HEK293 (cell line): ENCODE data around the gene DBN1.

Experiments used
- CTCF ChIA-PET: fragments of 350-600 bp; formaldehyde crosslinking; extraction: SDS; loops from one replicate; lab custom pipeline; 2021; ENCODE audit warnings: antibody characterized with exemption; lab: Yijun Ruan, JAX
- POLR2A ChIA-PET: fragments of 300-600 bp; formaldehyde crosslinking; extraction: SDS; loops from one replicate; lab custom pipeline; 2020; ENCODE audit warnings: antibody characterized with exemption, inconsistent platforms; lab: Yijun Ruan, JAX
- H3K27ac ChIP-seq: fragments of 200-500 bp; sonication (Bioruptor generic); 2 replicates; pipeline ENCODE4 v1.5.1; 2014; ENCODE audit warnings: low read depth, low read length, control low read depth, inconsistent platforms; ENCODE audit errors: extremely low read depth
- H3K36me3 ChIP-seq, 2 experiments: fragments of 200-500 bp in 1 of 2; sonication (Bioruptor generic) in 1 of 2; 1 replicate in 1 of 2; 2 replicates in 1 of 2; pipeline ENCODE4 v1.5.1; 2014 to 2017; ENCODE audit warnings: inconsistent platforms in 2 of 2, low read length in 2 of 2; ENCODE audit not compliant: control insufficient read depth in 2 of 2, insufficient read depth in 1 of 2
- H3K4me1 ChIP-seq: fragments of 200-500 bp; sonication (Bioruptor generic); 2 replicates; pipeline ENCODE4 v1.5.1; 2014; ENCODE audit warnings: mild to moderate bottlenecking, low read length, inconsistent platforms; ENCODE audit not compliant: control insufficient read depth, insufficient read depth
- H3K4me3 ChIP-seq: 2 replicates; pipeline ENCODE4 v1.5.1; 2011; ENCODE audit warnings: low read depth, mild to moderate bottlenecking, control low read depth, low read length, moderate library complexity
- H3K9me3 ChIP-seq: fragments of 200-500 bp; sonication (Bioruptor generic); 2 replicates; pipeline ENCODE4 v1.5.1; 2014; ENCODE audit warnings: low read depth, low read length, inconsistent platforms; ENCODE audit not compliant: control insufficient read depth, insufficient read depth
- KLF1 ChIP-seq: fragments of 450-650 bp; formaldehyde crosslinking; IDR thresholded peaks from 2 replicates; pipeline ENCODE4 v1.5.1; 2016; ENCODE audit warnings: missing biosample characterization, missing genetic modification characterization
- SP2 ChIP-seq: fragments of 450-650 bp; formaldehyde crosslinking; IDR thresholded peaks from 2 replicates; pipeline ENCODE4 v1.5.1; 2016; ENCODE audit warnings: missing biosample characterization, missing genetic modification characterization
- ZBTB10 ChIP-seq: fragments of 450-650 bp; formaldehyde crosslinking; IDR thresholded peaks from 2 replicates; pipeline ENCODE4 v1.5.1; 2016; ENCODE audit warnings: missing biosample characterization, missing genetic modification characterization
- ZBTB26 ChIP-seq: fragments of 450-650 bp; formaldehyde crosslinking; optimal IDR thresholded peaks from 2 replicates; pipeline ENCODE3; 2016; ENCODE audit warnings: missing biosample characterization, mild to moderate bottlenecking, missing genetic modification characterization
- ZBTB44 ChIP-seq: fragments of 450-650 bp; IDR thresholded peaks from 2 replicates; pipeline ENCODE4 v1.5.1; 2018; ENCODE audit warnings: missing biosample characterization, mild to moderate bottlenecking, missing genetic modification characterization
- ZFP3 ChIP-seq: fragments of 450-650 bp; formaldehyde crosslinking; IDR thresholded peaks from 2 replicates; pipeline ENCODE4 v1.5.1; 2016; ENCODE audit warnings: low read depth, missing biosample characterization, missing genetic modification characterization
- ZNF146 ChIP-seq: fragments of 450-650 bp; formaldehyde crosslinking; IDR thresholded peaks from 2 replicates; pipeline ENCODE4 v1.5.1; 2016; ENCODE audit warnings: missing biosample characterization, missing genetic modification characterization
- ZNF223 ChIP-seq: fragments of 450-650 bp; formaldehyde crosslinking; IDR thresholded peaks from 2 replicates; pipeline ENCODE4 v1.5.1; 2016; ENCODE audit warnings: missing biosample characterization, missing genetic modification characterization
- ZNF23 ChIP-seq: fragments of 450-650 bp; formaldehyde crosslinking; IDR thresholded peaks from 2 replicates; pipeline ENCODE4 v1.5.1; 2016; ENCODE audit warnings: missing biosample characterization, missing genetic modification characterization, borderline replicate concordance
- ZNF239 ChIP-seq: fragments of 450-650 bp; formaldehyde crosslinking; IDR thresholded peaks from 2 replicates; pipeline ENCODE4 v1.5.1; 2016; ENCODE audit warnings: missing biosample characterization, missing genetic modification characterization
- ZNF280D ChIP-seq: fragments of 450-650 bp; formaldehyde crosslinking; IDR thresholded peaks from 2 replicates; pipeline ENCODE4 v1.5.1; 2016; ENCODE audit warnings: missing biosample characterization, missing genetic modification characterization
- ZNF350 ChIP-seq: fragments of 450-650 bp; formaldehyde crosslinking; IDR thresholded peaks from 2 replicates; pipeline ENCODE4 v1.5.0; 2017; ENCODE audit warnings: missing biosample characterization, mild to moderate bottlenecking, missing genetic modification characterization
- ZNF449 ChIP-seq: fragments of 450-650 bp; formaldehyde crosslinking; IDR thresholded peaks from 2 replicates; pipeline ENCODE4 v1.5.1; 2017; ENCODE audit warnings: missing biosample characterization, mild to moderate bottlenecking, missing genetic modification characterization, moderate library complexity
- ZNF501 ChIP-seq: fragments of 450-650 bp; formaldehyde crosslinking; IDR thresholded peaks from 2 replicates; pipeline ENCODE4 v1.5.1; 2016; ENCODE audit warnings: missing biosample characterization, missing genetic modification characterization
- ZNF514 ChIP-seq: fragments of 450-650 bp; formaldehyde crosslinking; IDR thresholded peaks from 2 replicates; pipeline ENCODE4 v1.5.1; 2016; ENCODE audit warnings: missing biosample characterization, missing genetic modification characterization
- ZNF560 ChIP-seq: fragments of 450-650 bp; formaldehyde crosslinking; IDR thresholded peaks from 2 replicates; pipeline ENCODE4 v1.5.1; 2017; ENCODE audit warnings: missing biosample characterization, missing genetic modification characterization, borderline replicate concordance
- ZNF623 ChIP-seq: fragments of 450-650 bp; formaldehyde crosslinking; IDR thresholded peaks from 2 replicates; pipeline ENCODE4 v1.5.1; 2016; ENCODE audit warnings: missing biosample characterization, missing genetic modification characterization
- ZNF624 ChIP-seq: fragments of 450-650 bp; formaldehyde crosslinking; IDR thresholded peaks from 2 replicates; pipeline ENCODE4 v1.5.1; 2017; ENCODE audit warnings: missing biosample characterization, missing genetic modification characterization
- ZNF664 ChIP-seq: fragments of 450-650 bp; formaldehyde crosslinking; IDR thresholded peaks from 2 replicates; pipeline ENCODE4 v1.5.1; 2016; ENCODE audit warnings: missing biosample characterization, missing genetic modification characterization
- ZNF670 ChIP-seq: fragments of 450-650 bp; formaldehyde crosslinking; IDR thresholded peaks from 2 replicates; pipeline ENCODE4 v1.5.1; 2016; ENCODE audit warnings: missing biosample characterization, missing genetic modification characterization, low read depth
- ZNF707 ChIP-seq: fragments of 450-650 bp; formaldehyde crosslinking; IDR thresholded peaks from 2 replicates; pipeline ENCODE4 v1.5.1; 2016; ENCODE audit warnings: missing biosample characterization, missing genetic modification characterization
- ZNF768 ChIP-seq: fragments of 450-650 bp; formaldehyde crosslinking; IDR thresholded peaks from 2 replicates; pipeline ENCODE4 v1.5.1; 2018; ENCODE audit warnings: missing biosample characterization, mild to moderate bottlenecking, missing genetic modification characterization
- ZNF785 ChIP-seq: fragments of 450-650 bp; formaldehyde crosslinking; IDR thresholded peaks from 2 replicates; pipeline ENCODE4 v1.5.1; 2016; ENCODE audit warnings: missing biosample characterization, missing genetic modification characterization
- ZNF830 ChIP-seq: fragments of 450-650 bp; IDR thresholded peaks from 2 replicates; pipeline ENCODE4 v1.5.0; 2018; ENCODE audit warnings: missing biosample characterization, missing genetic modification characterization, low read depth, mild to moderate bottlenecking, moderate library complexity
- ZXDB ChIP-seq: fragments of 450-650 bp; formaldehyde crosslinking; IDR thresholded peaks from 2 replicates; pipeline ENCODE4 v1.5.1; 2016; ENCODE audit warnings: missing biosample characterization, missing genetic modification characterization

DBN1 gene

DNA sequence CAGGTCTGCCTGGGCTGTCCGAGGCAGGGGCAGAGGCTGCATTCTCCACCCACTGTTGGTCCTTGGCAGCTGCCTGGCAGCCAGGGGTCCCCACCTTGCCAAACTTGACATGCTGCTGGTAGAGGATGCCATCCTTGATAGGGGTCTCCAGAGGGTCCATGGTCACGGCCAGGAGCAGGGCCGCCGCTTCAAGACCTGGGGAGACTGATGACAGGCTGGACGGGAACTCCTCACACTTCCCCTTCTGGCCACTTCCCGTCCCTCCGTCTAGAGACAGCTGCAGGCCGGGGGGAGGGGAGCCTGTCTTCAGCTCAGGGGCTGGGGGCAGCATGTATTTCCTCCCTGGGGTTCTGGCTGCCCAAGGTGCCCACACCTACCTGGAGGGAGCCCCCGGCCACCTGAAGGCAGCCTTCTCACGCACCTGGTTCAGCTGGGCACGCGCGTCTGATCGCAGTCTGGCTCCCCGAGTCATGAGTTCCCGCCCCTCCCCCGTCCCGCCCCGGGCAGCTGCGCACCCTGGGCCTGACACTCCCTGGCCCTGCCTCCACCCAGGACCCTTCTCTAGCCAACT lies 36.0 kb upstream of the DBN1 start, which contains the start of gene DOK3:
DOK3 (minus strand) TSS at position 446 of the 571 bp plus-strand sequence; CDS start at position 160, 286 bp downstream.
- H3K4me1 ChIP-seq, result no peaks in the 10 kb centered on the region
- H3K36me3 ChIP-seq, result peaks cover 6 to 57% of the 10 kb centered on the region in 2 experiments
- H3K27ac ChIP-seq, result no peak within 1 kb of the TSS
- ChIA-PET POLR2A (interaction anchor here (1.0 to 3.1 kb wide), 6 partner anchors 12 to 83 kb away, joined by 3 to 18 read pairs (median 5); partner anchors contain the start of genes GRK6 and PDLIM7), CTCF (interaction anchor here (1.0 to 2.8 kb wide), 2 partner anchors 8 to 10 kb away, joined by 3 to 16 read pairs; no protein-coding TSS in a partner anchor)
- TF ChIP-seq ZXDB (no peak), ZBTB26 (tag by site-specific recombination) (no peak), ZNF350 (no peak), ZNF514 (tag by site-specific recombination) (no peak), ZNF449 (tag by site-specific recombination) (no peak), ZNF768 (tag by site-specific recombination) (no peak), ZNF146 (tag by site-specific recombination) (no peak), KLF1 (tag by site-specific recombination) (no peak), ZNF501 (tag by site-specific recombination) (no peak), ZBTB44 (tag by site-specific recombination) (no peak), SP2 (tag by site-specific recombination) (no peak)
- no peak within 1 kb of the TSS for H3K4me3 ChIP-seq
- H3K9me3 ChIP-seq, result no peaks in the 10 kb centered on the region

GRCh38 chr5:177508837-177509236 lies 35.4 kb upstream of the DBN1 start:
- POLR2A ChIA-PET, result interaction anchor here (0.9 to 3.1 kb wide), 6 partner anchors 12 to 82 kb away, joined by 3 to 18 read pairs (median 4); partner anchors contain the start of genes GRK6 and PDLIM7
- Histone ChIP-seq H3K36me3 (peaks cover 4 to 51% of the 10 kb centered on the region in 2 experiments), H3K4me1 (no peaks in the 10 kb centered on the region), H3K9me3 (no peaks in the 10 kb centered on the region), H3K4me3 (no peak overlapping the region), H3K27ac (no peak overlapping the region)
- CTCF ChIA-PET, result interaction anchor here (0.6 kb wide), 1 partner anchor 79 kb away, joined by 3 read pairs; no protein-coding TSS in a partner anchor
- TF ChIP-seq ZNF830 (tag by site-specific recombination) (no peak), ZNF501 (tag by site-specific recombination) (no peak), ZNF670 (tag by site-specific recombination) (no peak), ZNF280D (tag by site-specific recombination) (no peak), ZNF785 (no peak), ZNF223 (tag by site-specific recombination) (no peak), ZNF707 (no peak), ZNF560 (tag by site-specific recombination) (no peak), ZBTB10 (tag by site-specific recombination) (no peak), ZFP3 (no peak), ZNF623 (no peak), ZNF23 (no peak), ZNF624 (tag by site-specific recombination) (no peak), ZNF239 (no peak), ZNF664 (tag by site-specific recombination) (no peak)
